Activated CD4-positive, alpha-beta T cell treated with anti-CD3 and anti-CD28 coated beads, Interleukin-10, Interleukin-2, amounts not matched to agents 100 ng/mL and 50 ng/mL, durations not matched to agents 16 hours and 8 hours (primary cell): ENCODE data around the gene C17orf78.
"Not testable (repeated sequence)": the region's sequence is repeated elsewhere in the genome, so short reads cannot be mapped to it uniquely, and the experiment has no call there.

Source experiments
- DNase-seq: peaks from one replicate; pipeline ENCODE4 v3.0.0-alpha.2; 2020

The C17orf78 gene

DNA sequence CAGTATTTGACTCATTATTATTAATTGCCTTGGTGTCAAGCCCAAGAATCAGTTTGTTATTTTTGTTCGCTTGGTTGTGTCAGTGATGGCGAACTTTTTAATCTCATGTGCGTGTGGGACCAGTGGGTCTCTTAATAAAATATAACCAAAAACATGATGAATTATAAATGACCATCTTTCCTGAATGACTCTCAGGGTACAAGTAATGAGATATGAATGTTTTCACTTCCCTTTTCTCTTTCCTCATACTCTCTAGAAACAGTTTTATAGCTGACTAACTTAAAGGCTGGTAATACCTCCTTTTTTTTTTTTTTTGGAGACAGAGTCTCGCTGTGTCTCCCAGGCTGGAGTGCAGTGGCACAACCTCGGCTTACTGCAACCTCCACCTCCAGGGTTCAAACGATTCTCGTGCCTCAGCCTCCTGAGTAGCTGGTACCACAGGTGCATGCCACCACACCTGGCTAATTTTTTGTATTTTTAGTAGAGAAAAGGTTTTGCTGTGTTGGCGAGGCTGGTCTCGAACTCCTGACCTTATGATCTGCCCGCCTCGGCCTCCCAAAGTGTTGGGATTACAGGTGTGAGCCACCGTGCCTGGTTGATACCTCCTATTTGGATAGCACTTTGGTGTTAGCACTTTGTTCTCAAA lies 65.7 kb downstream of the C17orf78 start:
- DNase-seq: not testable (repeated sequence)
